CD4-positive, alpha-beta T cell (primary cell): Measurements from ENCODE around the gene MRPS30. TPM values are rescaled to one million over a fixed set of nuclear protein-coding genes. Genes with fewer than 3 reads are reported as not detected.

Source experiments
- ATAC-seq: fragments of 200-7000 bp; cut with Tn5 transposase; one replicate; pipeline ENCODE4 v1.10.0; 2022; ENCODE audit warnings: mild to moderate bottlenecking; ENCODE audit not compliant: poor library complexity
- CTCF ChIA-PET: fragments of 350-600 bp; sonication (Branson Sonifier 250); formaldehyde crosslinking; loops from one replicate; lab custom pipeline; 2021; ENCODE audit warnings: antibody characterized with exemption, inconsistent platforms; lab: Charles Lee
- POLR2A ChIA-PET: fragments of 350-600 bp; sonication (Branson Sonifier 250); formaldehyde crosslinking; loops from one replicate; lab custom pipeline; 2021; ENCODE audit warnings: antibody characterized with exemption, inconsistent platforms; lab: Charles Lee
- DNase-seq, 14 experiments: peaks; one replicate each; pipeline ENCODE4 v3.0.0-alpha.2; 2013 to 2020; ENCODE audit warnings: mixed read lengths in 2 of 14
- H3K27ac ChIP-seq, 2 donors: one replicate each; pipeline versions ENCODE4 v1.5.1 to v1.7.0; 2013; ENCODE audit warnings: low read length in 2 of 2, low read depth in 1 of 2, mild to moderate bottlenecking in 1 of 2
- H3K27me3 ChIP-seq, 2 experiments: 1 replicate in 1 of 2; 2 replicates in 1 of 2; pipeline versions ENCODE4 v1.6.1 to v1.7.0; 2013; ENCODE audit warnings: low read length in 2 of 2, control low read depth in 1 of 2, mild to moderate bottlenecking in 1 of 2, moderate library complexity in 1 of 2; ENCODE audit not compliant: insufficient read depth in 2 of 2, control insufficient read depth in 1 of 2
- H3K36me3 ChIP-seq: one replicate; pipeline ENCODE4 v1.6.1; 2013; ENCODE audit warnings: low read length, control low read depth; ENCODE audit not compliant: insufficient read depth
- H3K4me1 ChIP-seq: one replicate; pipeline ENCODE4 v1.6.1; 2013; ENCODE audit warnings: low read length, control low read depth; ENCODE audit not compliant: insufficient read depth
- H3K4me3 ChIP-seq: one replicate; pipeline ENCODE4 v1.5.1; 2013; ENCODE audit warnings: mild to moderate bottlenecking, low read length, moderate library complexity
- H3K9me3 ChIP-seq, 2 experiments: 1 replicate in 1 of 2; 2 replicates in 1 of 2; pipeline versions ENCODE4 v1.6.1 to v1.7.0; 2013; ENCODE audit warnings: low read length in 2 of 2, mild to moderate bottlenecking in 2 of 2, control low read depth in 1 of 2, moderate library complexity in 1 of 2; ENCODE audit not compliant: control insufficient read depth in 1 of 2, insufficient read depth in 1 of 2
- H3K27ac Mint-ChIP-seq: one replicate; pipeline ENCODE4 v1.8.0; 2020; ENCODE audit warnings: mixed read lengths
- H3K27me3 Mint-ChIP-seq: one replicate; pipeline ENCODE4 v1.8.0; 2021; ENCODE audit warnings: mixed read lengths
- H3K36me3 Mint-ChIP-seq: one replicate; pipeline ENCODE4 v1.8.0; 2021; ENCODE audit warnings: low read depth, mixed read lengths
- H3K4me1 Mint-ChIP-seq: one replicate; pipeline ENCODE4 v1.8.0; 2021; ENCODE audit warnings: low read depth, mixed read lengths
- H3K4me3 Mint-ChIP-seq: one replicate; pipeline ENCODE4 v1.8.0; 2020; ENCODE audit warnings: mild to moderate bottlenecking, mixed read lengths
- H3K9me3 Mint-ChIP-seq: one replicate; pipeline ENCODE4 v1.8.0; 2020; ENCODE audit warnings: mixed read lengths
- CTCF ChIP-seq: fragments of 200-600 bp; IDR thresholded peaks from one replicate; pipeline ENCODE4 v1.8.0; 2022; ENCODE audit warnings: antibody characterized with exemption, mild to moderate bottlenecking
- intact Hi-C, 2 experiments: fragments of 100-400 bp; cut with DNase I in 1 of 2; cut with micrococcal nuclease in 1 of 2; formaldehyde crosslinking; loops; one replicate each; pipeline versions ENCODE4 v1.15.1 to v1.9.0; 2023 to 2025; cut with DNase I, micrococcal nuclease
- total RNA-seq, 174 experiments: library from RNA in 2 of 174; stranded (reverse) in 2 of 174; gene quantifications; one replicate each; pipeline ENCODE4 v1.2.3 and lab custom pipeline; 2021 to 2026

The MRPS30 gene
- total RNA-seq, 2 experiments from 2014 or later = 43.2 to 43.8 TPM

DNA sequence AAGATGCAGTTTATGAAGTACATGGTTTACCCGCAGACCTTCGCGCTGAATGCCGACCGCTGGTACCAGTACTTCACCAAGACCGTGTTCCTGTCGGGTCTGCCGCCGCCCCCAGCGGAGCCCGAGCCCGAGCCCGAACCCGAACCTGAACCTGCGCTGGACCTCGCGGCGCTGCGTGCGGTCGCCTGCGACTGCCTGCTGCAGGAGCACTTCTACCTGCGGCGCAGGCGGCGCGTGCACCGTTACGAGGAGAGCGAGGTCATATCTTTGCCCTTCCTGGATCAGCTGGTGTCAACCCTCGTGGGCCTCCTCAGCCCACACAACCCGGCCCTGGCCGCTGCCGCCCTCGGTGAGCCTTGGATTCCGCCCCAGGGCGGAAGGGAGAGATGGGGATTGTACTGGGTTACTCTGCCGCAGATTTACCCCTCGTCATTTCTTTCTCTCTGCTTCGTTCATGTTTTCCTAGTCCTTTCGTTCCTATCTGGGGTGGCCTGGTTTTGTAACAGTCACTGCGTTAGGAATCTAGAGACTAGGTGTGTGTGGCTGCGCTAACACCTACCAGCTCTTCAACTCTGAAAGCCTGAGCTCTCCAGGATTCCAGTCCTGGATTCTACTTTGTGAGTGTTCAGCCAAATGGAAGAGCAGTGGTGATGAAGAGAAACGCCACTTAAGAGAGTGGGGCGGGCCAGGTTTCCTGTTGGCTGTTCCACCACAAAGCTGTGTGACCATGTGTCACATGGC, 638 bp downstream of the MRPS30 start:
- intact Hi-C loops = loop anchor here in 1 of 2 experiments (5.0 to 10.0 kb wide), 2 partner anchors 1252 to 1495 kb away; partner anchors contain the start of genes HMGCS1 and PAIP1
- CTCF ChIA-PET = interaction anchor here (0.9 kb wide), 1 partner anchor 10 kb away, joined by 4 read pairs; no protein-coding TSS in a partner anchor
- DNase-seq (peak; percentile 1 to 71 (median 26)), ATAC-seq (peak; percentile 28)
- POLR2A ChIA-PET = no interaction called here
- H3K4me3 ChIP-seq = peak overlapping the region; percentile 85
- H3K27me3 ChIP-seq = no peaks in the 10 kb centered on the region
- peak overlapping the region; percentile 80 to 87 for H3K27ac ChIP-seq
- H3K4me1 ChIP-seq = peaks cover 11% of the 10 kb centered on the region
- peaks cover 36% of the 10 kb centered on the region for H3K4me1 Mint-ChIP-seq
- H3K9me3 ChIP-seq = no peaks in the 10 kb centered on the region
- H3K36me3 ChIP-seq = peaks cover 31% of the 10 kb centered on the region
- TF ChIP-seq CTCF = no peak
- H3K27me3 Mint-ChIP-seq = no peaks in the 10 kb centered on the region
- H3K36me3 Mint-ChIP-seq = peaks cover 55% of the 10 kb centered on the region
- peak overlapping the region; percentile 97 for H3K27ac Mint-ChIP-seq
- no peaks in the 10 kb centered on the region for H3K9me3 Mint-ChIP-seq
- H3K4me3 Mint-ChIP-seq = peak overlapping the region; percentile 95

GRCh38 chr5:44809956-44810420, 1.2 kb downstream of the MRPS30 start:
- Mint-ChIP-seq H3K9me3 (no peaks in the 10 kb centered on the region), H3K36me3 (peaks cover 61% of the 10 kb centered on the region), H3K27ac (peak overlapping the region; percentile 97), H3K4me1 (peaks cover 41% of the 10 kb centered on the region), H3K4me3 (peak overlapping the region; percentile 95), H3K27me3 (no peaks in the 10 kb centered on the region)
- intact Hi-C loops = loop anchor here in 1 of 2 experiments (5.0 to 10.0 kb wide), 3 partner anchors 1253 to 1675 kb away; partner anchors contain the start of genes HMGCS1 and PAIP1
- Histone ChIP-seq H3K9me3 (no peaks in the 10 kb centered on the region), H3K4me1 (peaks cover 11% of the 10 kb centered on the region), H3K36me3 (peaks cover 37% of the 10 kb centered on the region), H3K27ac (peak overlapping the region in 1 of 2 donors; percentile 87), H3K4me3 (peak overlapping the region; percentile 85), H3K27me3 (no peaks in the 10 kb centered on the region)
- DNase-seq (no peak), ATAC-seq (no peak)
- TF ChIP-seq CTCF = no peak
- ChIA-PET CTCF (interaction anchor here (0.9 kb wide), 1 partner anchor 10 kb away, joined by 4 read pairs; no protein-coding TSS in a partner anchor), POLR2A (no interaction called here)

DNA sequence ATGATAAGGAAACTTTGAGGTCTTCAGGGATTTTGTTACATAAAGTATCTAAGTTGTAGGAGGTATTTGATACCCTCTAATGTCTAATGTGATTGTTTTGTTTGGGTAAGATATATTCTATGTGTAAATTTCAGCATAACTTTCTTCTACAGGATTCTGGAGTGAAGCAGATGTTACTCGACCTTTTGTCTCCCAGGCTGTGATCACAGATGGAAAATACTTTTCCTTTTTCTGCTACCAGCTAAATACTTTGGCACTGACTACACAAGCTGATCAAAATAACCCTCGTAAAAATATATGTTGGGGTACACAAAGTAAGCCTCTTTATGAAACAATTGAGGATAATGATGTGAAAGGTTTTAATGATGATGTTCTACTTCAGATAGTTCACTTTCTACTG, 6.0 kb downstream of the MRPS30 start:
- no peaks in the 10 kb centered on the region for H3K9me3 Mint-ChIP-seq
- ChIA-PET POLR2A (no interaction called here), CTCF (no interaction called here)
- peaks cover 89% of the 10 kb centered on the region for H3K36me3 Mint-ChIP-seq
- peaks cover 29% of the 10 kb centered on the region for H3K4me1 Mint-ChIP-seq
- TF ChIP-seq CTCF = no peak
- H3K4me1 ChIP-seq = peaks cover 6% of the 10 kb centered on the region
- no peak for ATAC-seq
- no peak overlapping the region for H3K27ac Mint-ChIP-seq
- no peaks in the 10 kb centered on the region for H3K27me3 ChIP-seq
- H3K27ac ChIP-seq = no peak overlapping the region
- no peak for DNase-seq
- no peaks in the 10 kb centered on the region for H3K9me3 ChIP-seq
- peaks cover 74% of the 10 kb centered on the region for H3K36me3 ChIP-seq
- no peak overlapping the region for H3K4me3 ChIP-seq
- H3K27me3 Mint-ChIP-seq = no peaks in the 10 kb centered on the region
- intact Hi-C loops = loop anchor here in 1 of 2 experiments (10.0 kb wide), 1 partner anchor 1680 kb away; no protein-coding TSS in a partner anchor
- no peak overlapping the region for H3K4me3 Mint-ChIP-seq
